Stimulated activated naive CD4-positive, alpha-beta T cell (primary cell): ENCODE results near the gene NOL9.
"Not testable (repeated sequence)": the region's sequence is repeated elsewhere in the genome, so short reads cannot be mapped to it uniquely, and the experiment has no call there.

ENCODE experiments used
- DNase-seq, 6 experiments: peaks; one replicate each; lab custom pipeline; 2025; lab: John Stamatoyannopoulos, UW

The NOL9 gene

GRCh38 chr1:6572653-6573383 lies 18.5 kb upstream of the NOL9 start:
- no peak for DNase-seq

- DNase-seq = no peak
Measured at GRCh38 chr1:6570987-6571386, 16.7 kb upstream of the NOL9 start.

GRCh38 chr1:6570100-6570499 lies 15.8 kb upstream of the NOL9 start:
- DNase-seq = no peak

- DNase-seq = no peak
Measured at GRCh38 chr1:6569033-6569432, 14.7 kb upstream of the NOL9 start.

- DNase-seq = no peak
Measured at GRCh38 chr1:6560267-6560666, 6.0 kb upstream of the NOL9 start.

- not testable (repeated sequence) for DNase-seq
Measured at GRCh38 chr1:6559161-6559560, 4.8 kb upstream of the NOL9 start.

GRCh38 chr1:6557597-6557996 lies 3.3 kb upstream of the NOL9 start:
- DNase-seq = no peak

GRCh38 chr1:6554907-6555778 lies 830 bp upstream of the NOL9 start, which contains the start of gene TAS1R1:
Gene TAS1R1, plus strand, starts transcription at chr1:6555307. Its CDS starts 67 bp downstream, at chr1:6555374.
- no peak for DNase-seq

- no peak for DNase-seq
Measured at GRCh38 chr1:6547301-6547700, 7.0 kb downstream of the NOL9 start.

GRCh38 chr1:6546326-6546725 lies 8.0 kb downstream of the NOL9 start:
- DNase-seq = no peak

GRCh38 chr1:6545276-6546112 lies 8.8 kb downstream of the NOL9 start:
- DNase-seq = peak in 4 of 6 experiments; percentile 6 to 62 (median 54)

GRCh38 chr1:6544831-6545230 lies 9.5 kb downstream of the NOL9 start:
- DNase-seq = no peak

- DNase-seq = no peak
Measured at GRCh38 chr1:6538956-6539355, 15.4 kb downstream of the NOL9 start.

GRCh38 chr1:6536291-6536690 lies 18.0 kb downstream of the NOL9 start:
- DNase-seq = no peak

GRCh38 chr1:6535214-6535613 lies 19.1 kb downstream of the NOL9 start:
- no peak for DNase-seq

GRCh38 chr1:6534248-6534822 lies 20.0 kb downstream of the NOL9 start:
- no peak for DNase-seq

GRCh38 chr1:6531996-6532395 lies 22.3 kb downstream of the NOL9 start:
- no peak for DNase-seq

- no peak for DNase-seq
Measured at GRCh38 chr1:6530504-6531160, 23.7 kb downstream of the NOL9 start.

- DNase-seq = no peak
Measured at GRCh38 chr1:6528492-6528891, 25.8 kb downstream of the NOL9 start.

GRCh38 chr1:6526316-6526715 lies 28.0 kb downstream of the NOL9 start:
- no peak for DNase-seq

- DNase-seq = no peak
Measured at GRCh38 chr1:6523566-6523965, 30.7 kb downstream of the NOL9 start.
